ENCODE data around the gene TLR9.
A peak's percentile ranks its signal among the peaks of the same experiment; 100 is the strongest.

TLR9 gene

GRCh38 chr3:52194485-52195290 lies 30.8 kb downstream of the TLR9 start:
- peak in 1 of 2 donors; percentile 86 for DNase-seq (ENCODE audit: low read depth in 2 of 2)
- TF ChIP-seq, protein P1, sequence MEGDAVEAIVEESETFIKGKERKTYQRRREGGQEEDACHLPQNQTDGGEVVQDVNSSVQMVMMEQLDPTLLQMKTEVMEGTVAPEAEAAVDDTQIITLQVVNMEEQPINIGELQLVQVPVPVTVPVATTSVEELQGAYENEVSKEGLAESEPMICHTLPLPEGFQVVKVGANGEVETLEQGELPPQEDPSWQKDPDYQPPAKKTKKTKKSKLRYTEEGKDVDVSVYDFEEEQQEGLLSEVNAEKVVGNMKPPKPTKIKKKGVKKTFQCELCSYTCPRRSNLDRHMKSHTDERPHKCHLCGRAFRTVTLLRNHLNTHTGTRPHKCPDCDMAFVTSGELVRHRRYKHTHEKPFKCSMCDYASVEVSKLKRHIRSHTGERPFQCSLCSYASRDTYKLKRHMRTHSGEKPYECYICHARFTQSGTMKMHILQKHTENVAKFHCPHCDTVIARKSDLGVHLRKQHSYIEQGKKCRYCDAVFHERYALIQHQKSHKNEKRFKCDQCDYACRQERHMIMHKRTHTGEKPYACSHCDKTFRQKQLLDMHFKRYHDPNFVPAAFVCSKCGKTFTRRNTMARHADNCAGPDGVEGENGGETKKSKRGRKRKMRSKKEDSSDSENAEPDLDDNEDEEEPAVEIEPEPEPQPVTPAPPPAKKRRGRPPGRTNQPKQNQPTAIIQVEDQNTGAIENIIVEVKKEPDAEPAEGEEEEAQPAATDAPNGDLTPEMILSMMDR (IDR thresholded peaks at IDR 0.05; ENCODE audit: low read depth, low read length), result no peak
- no peak overlapping the region for H3K4me3 ChIP-seq (replicated peaks in 1 of 2; ENCODE audit: low read depth in 2 of 2, low read length in 2 of 2)

GRCh38 chr3:52193065-52193464 lies 32.4 kb downstream of the TLR9 start:
- H3K4me3 ChIP-seq (replicated peaks in 1 of 2; ENCODE audit: low read depth in 2 of 2, low read length in 2 of 2), result no peak overlapping the region
- TF ChIP-seq, protein P1 (IDR thresholded peaks at IDR 0.05; ENCODE audit: low read depth, low read length), result no peak
- peak; percentile 42 to 61 for DNase-seq (ENCODE audit: low read depth in 2 of 2)

DNA sequence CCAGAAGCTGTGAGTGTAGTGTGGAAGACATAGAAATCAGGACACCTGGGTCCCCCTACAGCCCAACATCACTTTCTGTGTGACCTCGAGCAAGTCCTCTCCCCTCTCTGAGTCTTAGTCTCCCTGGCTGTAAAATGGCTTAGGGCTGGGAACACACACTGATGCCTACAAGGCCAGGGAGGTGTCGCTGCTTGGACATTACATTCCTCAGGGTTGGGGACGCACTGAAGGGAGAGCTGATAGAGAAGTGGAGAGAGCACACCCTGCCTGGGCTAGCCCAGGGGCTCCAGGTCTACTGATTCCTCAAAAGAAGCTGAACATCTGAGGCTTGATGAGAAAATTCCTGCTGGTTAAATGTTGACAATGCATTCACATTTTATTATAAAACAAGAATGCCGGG lies 33.8 kb downstream of the TLR9 start:
- TF ChIP-seq, protein P1 (IDR thresholded peaks at IDR 0.05; ENCODE audit: low read depth, low read length), result no peak
- no peak for DNase-seq (ENCODE audit: low read depth in 2 of 2)
- H3K4me3 ChIP-seq (replicated peaks in 1 of 2; ENCODE audit: low read depth in 2 of 2, low read length in 2 of 2), result no peak overlapping the region

DNA sequence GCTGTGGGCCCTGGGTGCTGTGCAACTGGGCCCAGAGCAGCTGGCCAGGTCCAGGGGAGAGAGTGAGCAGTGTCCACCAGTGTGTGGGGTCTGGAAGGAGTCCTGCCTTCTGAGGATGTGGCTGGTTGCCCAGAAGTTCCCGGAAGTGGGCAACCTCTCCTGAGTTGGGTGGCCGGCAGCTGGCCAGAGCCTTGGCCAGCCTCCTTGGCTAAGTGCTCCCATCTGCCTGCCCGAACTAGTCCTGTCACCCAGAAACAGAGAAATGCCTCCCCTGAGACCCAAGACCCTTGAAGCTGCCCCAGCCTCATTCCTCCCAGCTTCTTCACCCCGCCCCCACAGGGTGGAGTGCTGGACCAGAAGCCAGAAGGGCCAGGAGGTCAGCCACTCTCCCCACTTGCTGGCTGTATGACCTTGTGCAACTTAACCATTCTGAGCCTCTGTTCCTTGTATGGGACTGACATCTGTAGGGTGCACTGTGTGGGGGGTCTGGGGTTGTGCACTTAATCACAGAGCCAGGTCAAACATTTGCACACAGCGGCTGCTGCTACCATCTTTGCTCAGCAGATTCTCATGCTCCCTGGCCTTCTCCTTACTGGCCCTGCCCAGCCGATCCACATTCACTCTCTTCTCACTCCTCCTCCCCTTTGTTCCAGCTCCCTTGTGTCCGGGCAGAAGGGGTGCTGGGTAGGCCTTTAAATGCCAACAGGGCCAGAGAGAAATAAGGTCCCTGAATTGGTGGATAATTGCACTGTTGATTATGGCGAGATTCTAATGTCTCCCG lies 35.0 kb downstream of the TLR9 start:
- DNase-seq (ENCODE audit: low read depth in 2 of 2), result peak; percentile 31 to 83
- H3K4me3 ChIP-seq (replicated peaks in 1 of 2; ENCODE audit: low read depth in 2 of 2, low read length in 2 of 2), result no peak overlapping the region
- TF ChIP-seq, protein P1 (IDR thresholded peaks at IDR 0.05; ENCODE audit: low read depth, low read length), result no peak

GRCh38 chr3:52188556-52188955 lies 36.9 kb downstream of the TLR9 start:
- no peak for DNase-seq (ENCODE audit: low read depth in 2 of 2)
- H3K4me3 ChIP-seq (replicated peaks in 1 of 2; ENCODE audit: low read depth in 2 of 2, low read length in 2 of 2), result no peak overlapping the region
- TF ChIP-seq, protein P1 (IDR thresholded peaks at IDR 0.05; ENCODE audit: low read depth, low read length), result no peak

GRCh38 chr3:52186729-52187128 lies 38.7 kb downstream of the TLR9 start:
- TF ChIP-seq, protein P1 (IDR thresholded peaks at IDR 0.05; ENCODE audit: low read depth, low read length), result no peak
- no peak for DNase-seq (ENCODE audit: low read depth in 2 of 2)

More at GRCh38 chr3:52186729-52187128, 38.7 kb downstream of the TLR9 start:
- H3K4me3 ChIP-seq (replicated peaks in 1 of 2; ENCODE audit: low read depth in 2 of 2, low read length in 2 of 2), result no peak overlapping the region
